WI38 (cell line): Measurements from ENCODE around the gene FAM222B.

ENCODE experiments used
- H3K4me3 ChIP-seq: 2 replicates; pipeline ENCODE4 v1.5.1; 2011; ENCODE audit warnings: low read depth, mild to moderate bottlenecking, control low read depth, low read length
- TF ChIP-seq, protein P1 (sequence below): IDR thresholded peaks from 2 replicates; pipeline ENCODE4 v1.5.1; 2012; ENCODE audit warnings: low read depth, mild to moderate bottlenecking, control low read depth, low read length

FAM222B gene

DNA sequence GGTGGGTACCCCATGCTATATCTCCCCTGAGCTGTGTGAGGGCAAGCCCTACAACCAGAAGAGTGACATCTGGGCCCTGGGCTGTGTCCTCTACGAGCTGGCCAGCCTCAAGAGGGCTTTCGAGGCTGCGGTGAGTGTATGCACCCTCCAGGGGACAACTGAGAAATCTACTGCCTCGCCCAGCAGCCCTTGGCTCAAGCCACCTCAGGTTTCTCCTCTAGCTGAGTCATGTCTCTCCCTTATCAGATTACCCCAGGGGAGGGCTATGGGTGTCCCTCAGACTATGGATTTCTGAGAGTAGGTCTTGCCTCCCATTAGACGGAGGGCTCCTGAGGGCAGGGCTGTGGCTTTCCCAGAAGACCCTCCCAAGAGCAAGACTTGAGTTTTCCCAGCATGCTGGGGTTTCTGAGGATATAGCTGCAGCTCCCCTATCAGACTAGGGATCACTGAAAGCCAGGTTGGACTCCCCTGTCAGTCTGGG, 107.3 kb downstream of the FAM222B start:
- no peak overlapping the region for H3K4me3 ChIP-seq
- TF ChIP-seq, protein P1, sequence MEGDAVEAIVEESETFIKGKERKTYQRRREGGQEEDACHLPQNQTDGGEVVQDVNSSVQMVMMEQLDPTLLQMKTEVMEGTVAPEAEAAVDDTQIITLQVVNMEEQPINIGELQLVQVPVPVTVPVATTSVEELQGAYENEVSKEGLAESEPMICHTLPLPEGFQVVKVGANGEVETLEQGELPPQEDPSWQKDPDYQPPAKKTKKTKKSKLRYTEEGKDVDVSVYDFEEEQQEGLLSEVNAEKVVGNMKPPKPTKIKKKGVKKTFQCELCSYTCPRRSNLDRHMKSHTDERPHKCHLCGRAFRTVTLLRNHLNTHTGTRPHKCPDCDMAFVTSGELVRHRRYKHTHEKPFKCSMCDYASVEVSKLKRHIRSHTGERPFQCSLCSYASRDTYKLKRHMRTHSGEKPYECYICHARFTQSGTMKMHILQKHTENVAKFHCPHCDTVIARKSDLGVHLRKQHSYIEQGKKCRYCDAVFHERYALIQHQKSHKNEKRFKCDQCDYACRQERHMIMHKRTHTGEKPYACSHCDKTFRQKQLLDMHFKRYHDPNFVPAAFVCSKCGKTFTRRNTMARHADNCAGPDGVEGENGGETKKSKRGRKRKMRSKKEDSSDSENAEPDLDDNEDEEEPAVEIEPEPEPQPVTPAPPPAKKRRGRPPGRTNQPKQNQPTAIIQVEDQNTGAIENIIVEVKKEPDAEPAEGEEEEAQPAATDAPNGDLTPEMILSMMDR: no peak

DNA sequence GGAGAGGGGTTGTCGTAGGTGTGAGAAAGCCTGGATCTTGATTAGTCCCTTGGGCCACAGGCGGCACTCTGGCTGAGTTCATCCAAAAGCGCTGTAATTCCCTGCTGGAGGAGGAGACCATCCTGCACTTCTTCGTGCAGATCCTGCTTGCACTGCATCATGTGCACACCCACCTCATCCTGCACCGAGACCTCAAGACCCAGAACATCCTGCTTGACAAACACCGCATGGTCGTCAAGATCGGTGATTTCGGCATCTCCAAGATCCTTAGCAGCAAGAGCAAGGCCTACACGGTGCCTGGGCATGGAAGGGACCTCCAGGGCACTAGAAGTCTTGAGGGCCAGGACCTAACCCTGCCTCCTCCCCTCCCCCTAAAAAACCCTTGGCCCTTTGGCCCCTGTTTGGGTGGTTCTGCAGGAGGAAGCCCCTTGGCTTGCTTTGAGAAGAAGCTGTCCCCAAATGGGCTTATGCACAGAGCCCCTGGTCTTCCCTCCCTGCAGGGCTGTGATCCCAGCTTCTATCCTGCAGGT, 107.8 kb downstream of the FAM222B start:
- TF ChIP-seq, protein P1: no peak
- H3K4me3 ChIP-seq: no peak overlapping the region

DNA sequence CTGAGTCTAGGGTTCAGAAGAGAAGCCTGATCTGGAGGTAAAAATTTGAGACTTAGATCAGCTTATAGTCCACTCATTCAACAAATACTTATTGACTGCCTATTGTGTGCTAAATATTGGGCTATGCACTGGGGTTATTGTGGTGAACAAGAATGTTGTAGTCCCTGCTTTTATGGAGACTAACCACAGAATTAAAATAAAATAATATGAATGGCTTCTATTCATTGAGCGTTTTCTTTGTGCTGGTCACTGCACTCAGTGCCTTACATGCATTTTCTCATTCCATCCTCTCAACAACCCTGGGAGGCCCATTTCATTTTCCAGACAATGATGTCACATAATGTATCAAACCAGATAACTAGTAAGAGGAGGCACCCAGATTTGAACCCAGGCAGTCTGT, 109.2 kb downstream of the FAM222B start:
- TF ChIP-seq, protein P1: no peak
- no peak overlapping the region for H3K4me3 ChIP-seq

DNA sequence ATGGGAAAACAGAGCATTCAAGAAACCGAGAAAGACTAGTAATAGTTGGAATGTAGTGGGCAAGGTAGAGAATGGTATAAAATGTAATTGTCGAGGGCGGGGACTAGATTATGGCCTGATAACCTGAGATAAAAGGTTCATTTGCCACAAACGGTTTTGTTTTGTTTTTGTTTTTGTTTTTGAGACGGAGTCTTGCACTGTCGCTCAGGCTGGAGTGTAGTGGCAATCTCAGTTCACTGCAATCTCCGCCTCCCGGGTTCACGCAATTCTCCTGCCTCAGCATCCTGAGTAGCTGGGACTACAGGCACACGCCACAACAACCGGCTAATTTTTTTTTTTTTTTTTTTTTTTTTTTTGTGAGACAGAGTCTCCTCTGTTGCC, 112.7 kb downstream of the FAM222B start:
- no peak overlapping the region for H3K4me3 ChIP-seq
- TF ChIP-seq, protein P1: no peak

DNA sequence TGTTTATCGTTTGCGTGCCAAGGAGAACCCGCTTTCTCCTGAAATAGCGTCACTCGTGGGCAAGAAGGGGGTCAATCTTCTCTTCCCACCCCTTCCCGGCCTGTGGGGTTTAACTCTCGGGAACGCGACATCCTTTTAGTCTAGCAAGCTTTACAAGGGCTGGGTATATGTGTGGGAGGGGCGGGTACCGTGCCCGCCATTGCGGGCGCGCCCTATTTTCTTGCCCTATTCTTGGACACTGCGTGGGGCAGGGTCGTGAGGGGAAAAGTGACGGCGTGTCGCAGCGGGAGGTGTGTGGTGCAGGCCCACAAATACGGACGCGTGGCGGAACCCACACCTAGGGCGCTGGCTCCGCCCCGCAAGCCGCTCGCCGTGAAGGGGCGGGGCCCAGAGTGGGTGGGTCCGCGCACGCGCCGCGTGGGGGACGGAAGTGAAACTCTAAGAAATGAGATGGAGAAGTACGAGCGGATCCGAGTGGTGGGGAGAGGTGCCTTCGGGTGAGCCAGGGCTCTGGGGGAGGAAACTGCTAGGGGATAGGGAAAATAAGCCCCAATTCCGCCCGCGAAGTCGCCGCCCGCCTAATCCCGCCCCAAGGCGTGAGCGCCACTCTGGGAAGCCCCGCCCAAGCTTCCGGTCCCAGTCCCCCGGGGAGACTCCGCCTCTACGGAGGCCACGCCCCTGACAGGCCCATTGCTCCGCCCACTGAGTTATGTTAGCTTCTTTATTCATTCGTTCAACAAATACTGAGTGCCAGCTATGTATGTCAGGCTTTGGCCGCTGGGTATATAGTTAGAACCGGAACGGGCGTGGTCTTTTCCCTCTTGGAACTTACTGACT, 114.0 kb downstream of the FAM222B start, which contains the start of gene NEK8:
Gene NEK8 (plus strand): TSS at position 425 of the 837 bp plus-strand sequence. CDS start 26 bp downstream, at position 451.
- peak within 1 kb of the TSS; percentile 84 for H3K4me3 ChIP-seq
- TF ChIP-seq, protein P1: no peak

DNA sequence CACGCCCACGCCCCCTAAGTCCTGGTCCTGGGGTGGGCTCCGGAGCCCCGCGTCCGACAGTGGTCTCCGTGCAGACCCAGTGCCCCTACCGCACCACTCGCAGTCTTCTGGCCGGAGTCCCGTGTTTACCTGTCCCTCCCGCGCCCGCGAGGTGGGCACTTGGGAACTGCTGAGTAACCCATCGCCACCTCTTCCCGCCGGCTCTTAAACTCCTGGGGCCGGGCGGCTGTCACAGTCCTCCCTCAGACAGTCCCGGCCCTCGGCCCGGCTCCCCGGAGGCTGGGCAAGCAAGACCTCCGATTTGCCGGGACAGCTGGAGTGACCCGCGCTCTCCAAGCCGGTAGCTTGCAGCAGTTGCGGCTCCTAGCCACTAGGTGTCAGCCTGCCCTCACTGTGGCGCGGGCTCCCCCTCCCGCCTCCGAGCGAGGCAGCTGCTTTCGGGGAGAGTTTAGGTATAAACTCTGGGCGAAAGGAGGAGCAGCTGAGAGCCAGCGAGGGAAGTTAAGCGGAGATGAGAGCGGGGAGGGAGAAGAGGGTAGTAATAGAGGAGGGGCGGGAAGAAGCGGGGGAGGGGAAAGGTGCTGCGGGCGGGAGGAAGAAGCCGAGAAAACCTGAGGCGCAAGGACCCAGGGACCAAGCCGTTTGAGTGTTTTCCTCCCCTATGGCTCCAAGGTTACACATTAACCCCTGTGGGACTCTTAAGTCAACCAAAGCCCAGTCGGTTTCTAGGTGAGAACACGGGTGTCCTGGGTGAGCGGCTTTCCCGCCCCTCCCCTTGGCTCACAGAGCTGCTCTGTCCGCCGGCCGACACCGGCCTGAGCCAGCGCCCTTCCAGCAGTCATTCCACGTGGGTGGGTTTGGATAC, 115.7 kb downstream of the FAM222B start:
- peak overlapping the region; percentile 65 for H3K4me3 ChIP-seq

More for the DNA sequence above, 115.7 kb downstream of the FAM222B start:
- TF ChIP-seq, protein P1: peak; percentile 98
